SH-SY5Y (cell line): ENCODE results near the gene SLC25A13.

Experiments
- GATA2 ChIP-seq: IDR thresholded peaks from 2 replicates; pipeline ENCODE4 v1.6.1; 2011; ENCODE audit warnings: mild to moderate bottlenecking, low read depth, low read length
- GATA3 ChIP-seq: IDR thresholded peaks from 2 replicates; pipeline ENCODE4 v1.6.1; 2011; ENCODE audit warnings: low read depth, mild to moderate bottlenecking, low read length, moderate library complexity

DNA sequence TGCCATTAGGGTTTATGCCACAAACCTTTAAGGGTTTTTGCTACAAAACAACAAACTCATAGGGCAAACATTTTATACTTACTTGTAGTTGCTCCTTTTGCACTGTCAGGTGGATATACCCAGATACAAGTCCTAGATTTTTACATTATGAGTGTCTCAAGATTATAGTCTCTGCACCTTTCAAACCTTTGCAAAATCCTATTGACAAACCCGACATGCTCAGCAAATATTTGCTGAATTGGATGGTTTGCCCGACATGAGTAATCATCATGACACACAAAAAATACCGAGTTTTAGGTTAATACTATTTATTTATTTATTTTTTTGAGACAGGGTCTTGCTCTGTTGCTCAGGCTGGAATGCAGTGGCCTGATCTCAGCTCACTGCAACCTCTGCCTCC is 117.3 kb downstream of the SLC25A13 start:
- TF ChIP-seq GATA3 = no peak
- no peak for TF ChIP-seq GATA2
